SK-N-SH (cell line): ENCODE measurements around the gene ALPG. TPM values are rescaled to one million over a fixed set of nuclear protein-coding genes. Genes with fewer than 3 reads are reported as not detected.
A peak's percentile ranks its signal among the peaks of the same experiment; 100 is the strongest.

Source experiments
- CTCF ChIA-PET: fragments of 300-600, 350-600 bp; formaldehyde crosslinking; extraction: SDS; loops from one replicate; lab custom pipeline; 2021; lab: Yijun Ruan, JAX
- POLR2A ChIA-PET: fragments of 350-600 bp; sonication (Branson Sonifier 250); formaldehyde crosslinking; extraction: SDS; loops from one replicate; lab custom pipeline; 2020; ENCODE audit warnings: antibody characterized with exemption, inconsistent platforms; lab: Yijun Ruan, JAX
- DNase-seq: peaks from one replicate; pipeline ENCODE4 v3.0.0; 2012
- H2AFZ ChIP-seq: fragments of 200-600 bp; sonication (generic); 2 replicates; pipeline ENCODE4 v1.8.1; 2016; ENCODE audit warnings: antibody characterized with exemption, mild to moderate bottlenecking, low read depth
- H3F3A ChIP-seq: fragments of 200-600 bp; sonication (generic); replicated peaks from 2 replicates; pipeline ENCODE3; 2016; ENCODE audit warnings: antibody characterized with exemption, mild to moderate bottlenecking; ENCODE audit not compliant: insufficient read depth
- H3K27ac ChIP-seq, 2 experiments: fragments of 200-500 bp in 1 of 2; fragments of 200-600 bp in 1 of 2; sonication (Bioruptor generic) in 1 of 2; sonication (generic), shearing (Covaris generic) in 1 of 2; 2 replicates each; pipeline versions ENCODE4 v1.5.1 to v1.6.1; 2014 to 2016; ENCODE audit warnings: low read depth in 2 of 2, inconsistent platforms in 1 of 2, low read length in 1 of 2, mild to moderate bottlenecking in 1 of 2, mixed read lengths in 1 of 2
- H3K27me3 ChIP-seq: fragments of 200-600 bp; sonication (generic), shearing (Covaris generic); 2 replicates; pipeline ENCODE4 v1.6.1; 2016; ENCODE audit warnings: mixed run types; ENCODE audit not compliant: insufficient read depth
- H3K36me3 ChIP-seq, 2 experiments: fragments of 200-500 bp in 1 of 2; fragments of 200-600 bp in 1 of 2; sonication (Bioruptor generic) in 1 of 2; sonication (generic) in 1 of 2; replicated peaks in 1 of 2; 2 replicates each; pipeline versions ENCODE3 to v1.5.1; 2014 to 2016; ENCODE audit warnings: low read length in 1 of 2, mild to moderate bottlenecking in 1 of 2; ENCODE audit not compliant: insufficient read depth in 2 of 2, control insufficient read depth in 1 of 2
- H3K4me1 ChIP-seq, 2 experiments: fragments of 200-500 bp in 1 of 2; fragments of 200-600 bp in 1 of 2; sonication (Bioruptor generic) in 1 of 2; sonication (generic), shearing (Covaris generic) in 1 of 2; 2 replicates each; pipeline versions ENCODE4 v1.5.1 to v1.6.1; 2014 to 2016; ENCODE audit warnings: low read depth in 1 of 2, low read length in 1 of 2, mixed run types in 1 of 2; ENCODE audit not compliant: insufficient read depth in 2 of 2, control insufficient read depth in 1 of 2
- H3K4me2 ChIP-seq: fragments of 200-600 bp; sonication (generic), shearing (Covaris generic); 2 replicates; pipeline ENCODE4 v1.6.1; 2017; ENCODE audit warnings: mixed run types
- H3K4me3 ChIP-seq, 2 experiments: fragments of 200-500 bp in 1 of 2; fragments of 200-600 bp in 1 of 2; sonication (Bioruptor generic) in 1 of 2; sonication (generic), shearing (Covaris generic) in 1 of 2; 2 replicates each; pipeline versions ENCODE4 v1.5.1 to v1.8.1; 2014 to 2016; ENCODE audit warnings: low read depth in 2 of 2, inconsistent platforms in 1 of 2, low read length in 1 of 2, mild to moderate bottlenecking in 1 of 2, mixed read lengths in 1 of 2, moderate library complexity in 1 of 2
- H3K79me2 ChIP-seq: fragments of 200-600 bp; sonication (generic); 2 replicates; pipeline ENCODE4 v1.8.1; 2017; ENCODE audit warnings: mild to moderate bottlenecking; ENCODE audit not compliant: insufficient read depth
- H3K9ac ChIP-seq: fragments of 200-600 bp; sonication (generic); 2 replicates; pipeline ENCODE4 v1.6.1; 2017; ENCODE audit warnings: mixed run types
- H3K9me2 ChIP-seq: fragments of 200-600 bp; sonication (generic); 2 replicates; pipeline ENCODE4 v1.6.1; 2017; ENCODE audit warnings: mixed run types
- H3K9me3 ChIP-seq: fragments of 200-600 bp; sonication (generic); 2 replicates; pipeline ENCODE4 v1.6.1; 2017; ENCODE audit warnings: mixed run types, mild to moderate bottlenecking, moderate library complexity
- H4K20me1 ChIP-seq: fragments of 200-600 bp; sonication (generic); 2 replicates; pipeline ENCODE4 v1.6.1; 2017; ENCODE audit warnings: mild to moderate bottlenecking, mixed run types; ENCODE audit not compliant: insufficient read depth
- CHD2 ChIP-seq: fragments of 150-350 bp; IDR thresholded peaks from 2 replicates; pipeline ENCODE4 v1.6.1; 2018; ENCODE audit warnings: low read length; ENCODE audit not compliant: partially characterized antibody
- ELF1 ChIP-seq: IDR thresholded peaks from 2 replicates; pipeline ENCODE4 v1.4.0; 2012
- EP300 ChIP-seq, 2 experiments: IDR thresholded peaks; 2 replicates each; pipeline versions ENCODE4 v1.4.0 to v1.6.1; 2012; ENCODE audit warnings: borderline replicate concordance in 1 of 2, low read depth in 1 of 2, low read length in 1 of 2
- FOSL2 ChIP-seq: IDR thresholded peaks from 2 replicates; pipeline ENCODE4 v1.4.0; 2012; ENCODE audit warnings: low read depth, mild to moderate bottlenecking, moderate library complexity, borderline replicate concordance
- GABPA ChIP-seq: IDR thresholded peaks from 2 replicates; pipeline ENCODE4 v1.4.0; 2012; ENCODE audit warnings: low read depth, mild to moderate bottlenecking
- GATA2 ChIP-seq: sonication (generic); formaldehyde crosslinking; IDR thresholded peaks from 2 replicates; pipeline ENCODE4 v1.5.0; 2020; ENCODE audit warnings: mild to moderate bottlenecking, missing genetic modification reagents
- MEF2A ChIP-seq: IDR thresholded peaks from 2 replicates; pipeline ENCODE4 v1.4.0; 2012; ENCODE audit warnings: low read depth, borderline replicate concordance
- MXI1 ChIP-seq: IDR thresholded peaks from 2 replicates; pipeline ENCODE4 v1.6.1; 2012; ENCODE audit warnings: mild to moderate bottlenecking, low read depth, low read length, improper control_type of control experiment
- NFIC ChIP-seq: IDR thresholded peaks from 2 replicates; pipeline ENCODE4 v1.4.0; 2012; ENCODE audit warnings: borderline replicate concordance
- RAD21 ChIP-seq: IDR thresholded peaks from 2 replicates; pipeline ENCODE4 v1.6.1; 2012; ENCODE audit warnings: mild to moderate bottlenecking, low read length
- RCOR1 ChIP-seq: fragments of 150-350 bp; IDR thresholded peaks from 2 replicates; pipeline ENCODE4 v1.6.1; 2017; ENCODE audit warnings: antibody characterized with exemption, low read length
- RFX5 ChIP-seq: IDR thresholded peaks from 2 replicates; pipeline ENCODE4 v1.6.1; 2012; ENCODE audit warnings: mild to moderate bottlenecking, improper control_type of control experiment, low read length
- SMC3 ChIP-seq: IDR thresholded peaks from 2 replicates; pipeline ENCODE4 v1.6.1; 2012; ENCODE audit warnings: low read depth, low read length, improper control_type of control experiment
- YY1 ChIP-seq: IDR thresholded peaks from 2 replicates; pipeline ENCODE4 v1.4.0; 2012; ENCODE audit warnings: low read depth, mild to moderate bottlenecking
- WGBS: methylation state at CpG from one replicate; pipeline ENCODE4 v1.1.6; 2017; ENCODE audit warnings: low lambda C conversion rate; 5-methylcytosine and 5-hydroxymethylcytosine counted together
- polyA plus RNA-seq, 3 experiments: library from polyadenylated mRNA; depleted of rRNA; stranded (reverse); fragments of >200 nt; gene quantifications; 2 replicates each; pipeline ENCODE4 v1.2.3, GENCODE V29; 2012
- TF ChIP-seq, protein P1 (sequence below): IDR thresholded peaks from 2 replicates; pipeline ENCODE4 v1.4.0; 2012; ENCODE audit warnings: low read depth, borderline replicate concordance
- TF ChIP-seq, protein P2 (sequence below): fragments of 200-600 bp; sonication (generic); IDR thresholded peaks from 2 replicates; pipeline ENCODE4 v1.6.1; 2017; ENCODE audit warnings: antibody characterized with exemption, mild to moderate bottlenecking, moderate library complexity
- TF ChIP-seq, protein P3 (sequence below): IDR thresholded peaks from 2 replicates; pipeline ENCODE4; 2012
- TF ChIP-seq, protein P4 (sequence below): fragments of 150-350 bp; IDR thresholded peaks from 2 replicates; pipeline ENCODE4 v1.6.1; 2017; ENCODE audit warnings: antibody characterized with exemption, low read length, low read depth, borderline replicate concordance
- TF ChIP-seq, protein P5 (sequence below): IDR thresholded peaks from 2 replicates; pipeline ENCODE4 v1.4.0; 2012; ENCODE audit warnings: low read depth, borderline replicate concordance

The ALPG gene
- polyA plus RNA-seq, 1 of the 3 experiments (the other 2 are of a cell fraction), result not detected

DNA sequence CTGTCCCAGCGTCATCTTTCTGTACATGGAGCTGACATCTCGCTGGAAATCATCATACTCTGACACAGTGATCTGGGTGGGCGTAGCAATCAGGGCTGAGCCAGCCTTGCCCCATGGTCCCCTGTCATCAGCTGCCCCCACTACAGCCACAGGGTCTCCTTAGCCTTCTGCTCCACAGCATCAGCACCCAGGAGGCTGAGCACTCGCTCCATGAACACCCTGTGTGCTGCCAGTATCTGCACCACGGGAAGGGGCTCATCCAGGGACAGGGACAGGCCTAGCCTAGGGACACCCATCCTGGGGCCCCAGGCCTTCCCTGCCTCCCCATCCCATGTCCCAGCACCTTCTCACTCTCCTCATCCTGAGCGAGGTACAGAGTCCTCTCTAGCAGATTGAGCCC is 11.4 kb downstream of the ALPG start:
- Histone ChIP-seq H3K36me3 (no peaks in the 10 kb centered on the region), H3K4me3 (no peak overlapping the region), H3F3A (no peaks in the 10 kb centered on the region), H3K27ac (no peak overlapping the region)
- TF ChIP-seq, protein P1, sequence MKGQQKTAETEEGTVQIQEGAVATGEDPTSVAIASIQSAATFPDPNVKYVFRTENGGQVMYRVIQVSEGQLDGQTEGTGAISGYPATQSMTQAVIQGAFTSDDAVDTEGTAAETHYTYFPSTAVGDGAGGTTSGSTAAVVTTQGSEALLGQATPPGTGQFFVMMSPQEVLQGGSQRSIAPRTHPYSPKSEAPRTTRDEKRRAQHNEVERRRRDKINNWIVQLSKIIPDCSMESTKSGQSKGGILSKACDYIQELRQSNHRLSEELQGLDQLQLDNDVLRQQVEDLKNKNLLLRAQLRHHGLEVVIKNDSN, result no peak
- TF ChIP-seq CHD2, result no peak
- no peak for TF ChIP-seq YY1
- TF ChIP-seq RCOR1, result no peak
- TF ChIP-seq, protein P2, sequence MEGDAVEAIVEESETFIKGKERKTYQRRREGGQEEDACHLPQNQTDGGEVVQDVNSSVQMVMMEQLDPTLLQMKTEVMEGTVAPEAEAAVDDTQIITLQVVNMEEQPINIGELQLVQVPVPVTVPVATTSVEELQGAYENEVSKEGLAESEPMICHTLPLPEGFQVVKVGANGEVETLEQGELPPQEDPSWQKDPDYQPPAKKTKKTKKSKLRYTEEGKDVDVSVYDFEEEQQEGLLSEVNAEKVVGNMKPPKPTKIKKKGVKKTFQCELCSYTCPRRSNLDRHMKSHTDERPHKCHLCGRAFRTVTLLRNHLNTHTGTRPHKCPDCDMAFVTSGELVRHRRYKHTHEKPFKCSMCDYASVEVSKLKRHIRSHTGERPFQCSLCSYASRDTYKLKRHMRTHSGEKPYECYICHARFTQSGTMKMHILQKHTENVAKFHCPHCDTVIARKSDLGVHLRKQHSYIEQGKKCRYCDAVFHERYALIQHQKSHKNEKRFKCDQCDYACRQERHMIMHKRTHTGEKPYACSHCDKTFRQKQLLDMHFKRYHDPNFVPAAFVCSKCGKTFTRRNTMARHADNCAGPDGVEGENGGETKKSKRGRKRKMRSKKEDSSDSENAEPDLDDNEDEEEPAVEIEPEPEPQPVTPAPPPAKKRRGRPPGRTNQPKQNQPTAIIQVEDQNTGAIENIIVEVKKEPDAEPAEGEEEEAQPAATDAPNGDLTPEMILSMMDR, result no peak
- TF ChIP-seq GABPA, result no peak
- no peak for TF ChIP-seq RFX5
- TF ChIP-seq MEF2A, result no peak
- TF ChIP-seq RAD21, result no peak
- TF ChIP-seq GATA2 (CRISPR knock-in tag), result no peak
- TF ChIP-seq MXI1, result no peak
- TF ChIP-seq, all 33 proteins: peak for 0
- DNase-seq, result peak; percentile 18
- CTCF ChIA-PET, result interaction anchor here (0.6 to 1.1 kb wide), 3 partner anchors 27 to 512 kb away, joined by 3 read pairs; no protein-coding TSS in a partner anchor
- 40% methylated on average over 4 of the region's 6 CpGs for WGBS
- Histone ChIP-seq H3K9ac (no peak overlapping the region), H4K20me1 (no peaks in the 10 kb centered on the region), H3K4me2 (no peak overlapping the region), H3K9me3 (no peaks in the 10 kb centered on the region), H3K9me2 (no peaks in the 10 kb centered on the region), H3K27me3 (peaks cover 76% of the 10 kb centered on the region), H3K79me2 (no peaks in the 10 kb centered on the region), H2AFZ (no peak overlapping the region), H3K4me1 (no peaks in the 10 kb centered on the region; a peak in 1 of 4 replicates)
- POLR2A ChIA-PET, result no interaction called here

DNA sequence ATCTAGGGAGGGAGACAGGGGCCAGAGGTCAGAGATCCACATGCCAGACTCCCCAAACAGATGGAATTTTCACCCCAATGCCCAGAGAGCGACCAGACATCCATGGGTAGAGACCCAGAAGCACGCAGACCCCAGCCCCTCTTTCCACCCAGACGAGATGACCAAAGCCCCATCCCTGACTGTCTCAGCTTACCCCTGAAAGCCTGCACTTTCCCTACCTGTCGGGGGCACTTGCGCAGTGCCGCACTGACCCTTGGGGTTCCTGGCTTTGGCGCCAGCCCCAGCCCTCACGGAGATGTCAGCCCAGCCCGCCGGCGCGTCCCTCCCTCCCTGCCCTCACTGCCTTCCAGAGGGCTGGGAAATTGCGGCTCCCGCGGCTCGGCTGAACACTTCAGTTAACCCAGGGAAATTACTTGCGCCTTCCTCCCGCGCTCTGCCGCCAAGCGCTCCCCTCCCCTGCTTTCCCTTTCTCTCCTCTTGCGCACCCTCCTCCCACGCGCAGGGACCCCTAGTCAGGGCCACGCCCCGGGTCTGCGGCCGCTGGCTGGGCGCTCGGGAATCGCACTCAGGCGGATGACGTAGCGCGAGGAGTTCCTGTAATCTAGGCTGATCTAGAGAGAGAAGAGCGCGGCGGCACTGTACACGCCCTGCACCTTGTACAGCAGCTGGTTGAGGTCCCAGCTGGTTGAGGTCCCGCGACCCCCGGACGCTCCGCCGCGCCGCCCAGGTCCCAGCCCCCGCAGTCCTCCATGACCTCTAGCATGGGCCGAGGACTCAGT is 12.0 kb downstream of the ALPG start:
- Histone ChIP-seq H3K4me2 (peak overlapping the region; percentile 57; the same call in 1 of the 2 replicates), H4K20me1 (no peaks in the 10 kb centered on the region), H3F3A (no peaks in the 10 kb centered on the region), H3K27ac (no peak overlapping the region), H3K9me3 (no peaks in the 10 kb centered on the region), H3K4me3 (peak overlapping the region in 1 of 2 experiments; percentile 9; a peak in 2 of 4 replicates), H3K79me2 (no peaks in the 10 kb centered on the region), H3K36me3 (no peaks in the 10 kb centered on the region), H2AFZ (no peak overlapping the region), H3K9ac (no peak overlapping the region), H3K9me2 (no peaks in the 10 kb centered on the region), H3K27me3 (peaks cover 73% of the 10 kb centered on the region), H3K4me1 (no peaks in the 10 kb centered on the region; a peak in 1 of 4 replicates)
- ChIA-PET CTCF (interaction anchor here (1.0 kb wide), 1 partner anchor 28 kb away, joined by 3 read pairs; no protein-coding TSS in a partner anchor), POLR2A (no interaction called here)
- DNase-seq, result peak; percentile 63
- WGBS, result 2% methylated on average over 19 of the region's 49 CpGs
- TF ChIP-seq MEF2A, result no peak
- no peak for TF ChIP-seq MXI1
- TF ChIP-seq, protein P3, sequence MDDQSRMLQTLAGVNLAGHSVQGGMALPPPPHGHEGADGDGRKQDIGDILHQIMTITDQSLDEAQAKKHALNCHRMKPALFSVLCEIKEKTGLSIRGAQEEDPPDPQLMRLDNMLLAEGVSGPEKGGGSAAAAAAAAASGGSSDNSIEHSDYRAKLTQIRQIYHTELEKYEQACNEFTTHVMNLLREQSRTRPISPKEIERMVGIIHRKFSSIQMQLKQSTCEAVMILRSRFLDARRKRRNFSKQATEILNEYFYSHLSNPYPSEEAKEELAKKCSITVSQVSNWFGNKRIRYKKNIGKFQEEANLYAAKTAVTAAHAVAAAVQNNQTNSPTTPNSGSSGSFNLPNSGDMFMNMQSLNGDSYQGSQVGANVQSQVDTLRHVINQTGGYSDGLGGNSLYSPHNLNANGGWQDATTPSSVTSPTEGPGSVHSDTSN, result no peak
- no peak for TF ChIP-seq RCOR1
- TF ChIP-seq, protein P4, sequence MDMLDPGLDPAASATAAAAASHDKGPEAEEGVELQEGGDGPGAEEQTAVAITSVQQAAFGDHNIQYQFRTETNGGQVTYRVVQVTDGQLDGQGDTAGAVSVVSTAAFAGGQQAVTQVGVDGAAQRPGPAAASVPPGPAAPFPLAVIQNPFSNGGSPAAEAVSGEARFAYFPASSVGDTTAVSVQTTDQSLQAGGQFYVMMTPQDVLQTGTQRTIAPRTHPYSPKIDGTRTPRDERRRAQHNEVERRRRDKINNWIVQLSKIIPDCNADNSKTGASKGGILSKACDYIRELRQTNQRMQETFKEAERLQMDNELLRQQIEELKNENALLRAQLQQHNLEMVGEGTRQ, result no peak
- TF ChIP-seq ELF1, result no peak
- TF ChIP-seq, protein P1, result no peak
- TF ChIP-seq SMC3, result no peak
- no peak for TF ChIP-seq FOSL2
- no peak for TF ChIP-seq EP300 (IDR thresholded peaks at IDR 0.05; ENCODE audit: borderline replicate concordance in 1 of 2, low read depth in 1 of 2, low read length in 1 of 2)
- no peak for TF ChIP-seq GATA2 (CRISPR knock-in tag)
- TF ChIP-seq NFIC, result no peak
- TF ChIP-seq, protein P5, sequence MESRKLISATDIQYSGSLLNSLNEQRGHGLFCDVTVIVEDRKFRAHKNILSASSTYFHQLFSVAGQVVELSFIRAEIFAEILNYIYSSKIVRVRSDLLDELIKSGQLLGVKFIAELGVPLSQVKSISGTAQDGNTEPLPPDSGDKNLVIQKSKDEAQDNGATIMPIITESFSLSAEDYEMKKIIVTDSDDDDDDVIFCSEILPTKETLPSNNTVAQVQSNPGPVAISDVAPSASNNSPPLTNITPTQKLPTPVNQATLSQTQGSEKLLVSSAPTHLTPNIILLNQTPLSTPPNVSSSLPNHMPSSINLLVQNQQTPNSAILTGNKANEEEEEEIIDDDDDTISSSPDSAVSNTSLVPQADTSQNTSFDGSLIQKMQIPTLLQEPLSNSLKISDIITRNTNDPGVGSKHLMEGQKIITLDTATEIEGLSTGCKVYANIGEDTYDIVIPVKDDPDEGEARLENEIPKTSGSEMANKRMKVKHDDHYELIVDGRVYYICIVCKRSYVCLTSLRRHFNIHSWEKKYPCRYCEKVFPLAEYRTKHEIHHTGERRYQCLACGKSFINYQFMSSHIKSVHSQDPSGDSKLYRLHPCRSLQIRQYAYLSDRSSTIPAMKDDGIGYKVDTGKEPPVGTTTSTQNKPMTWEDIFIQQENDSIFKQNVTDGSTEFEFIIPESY, result no peak
